Peyer's patch (tissue), 4 donors: ENCODE measurements around the gene KLK10.

ENCODE experiments used
- POLR2A ChIP-seq, 2 donors: fragments of 450-650 bp; IDR thresholded peaks; one replicate each; pipeline ENCODE4 v1.5.1; 2017; ENCODE audit warnings: antibody characterized with exemption in 2 of 2, mild to moderate bottlenecking in 2 of 2, moderate library complexity in 2 of 2
- TF ChIP-seq, protein P1 (sequence below), 6 experiments: fragments of 450-650 bp in 4 of 6; fragments of 200-600 bp in 2 of 6; sonication (generic) in 1 of 6; IDR thresholded peaks; one replicate each; pipeline ENCODE4 v1.5.1; 2017 to 2019; ENCODE audit warnings: antibody characterized with exemption in 6 of 6, mild to moderate bottlenecking in 3 of 6, moderate library complexity in 1 of 6

DNA sequence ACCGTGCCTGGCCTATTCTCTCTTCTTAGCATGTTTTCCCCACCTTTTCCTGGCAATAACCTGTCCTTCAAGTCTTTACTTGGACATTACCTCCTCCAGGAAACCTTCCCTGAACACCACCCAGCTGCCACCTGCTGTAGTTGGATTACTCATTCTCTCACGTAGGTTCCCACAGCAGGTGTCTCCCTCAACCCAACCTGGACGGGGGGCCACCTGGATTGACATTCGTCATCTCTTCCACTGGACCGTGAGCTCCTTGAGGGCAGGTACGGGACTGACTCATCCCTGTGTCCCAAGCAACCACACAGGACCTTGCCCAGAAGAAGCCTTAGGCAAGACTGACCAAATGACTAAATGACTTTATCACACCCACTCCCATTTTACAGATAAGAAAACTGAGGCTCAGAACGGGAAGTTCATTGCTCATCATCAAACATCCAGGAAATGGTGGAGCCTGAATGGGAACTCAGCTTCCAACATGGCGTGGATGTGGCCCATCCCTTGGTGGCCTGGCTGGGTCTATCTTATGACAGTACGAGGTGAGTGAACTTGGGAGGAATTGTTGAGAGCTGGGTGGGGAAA is 46.6 kb downstream of the KLK10 start:
- TF ChIP-seq POLR2A (IDR thresholded peaks at IDR 0.05), result no peak
- TF ChIP-seq, protein P1, sequence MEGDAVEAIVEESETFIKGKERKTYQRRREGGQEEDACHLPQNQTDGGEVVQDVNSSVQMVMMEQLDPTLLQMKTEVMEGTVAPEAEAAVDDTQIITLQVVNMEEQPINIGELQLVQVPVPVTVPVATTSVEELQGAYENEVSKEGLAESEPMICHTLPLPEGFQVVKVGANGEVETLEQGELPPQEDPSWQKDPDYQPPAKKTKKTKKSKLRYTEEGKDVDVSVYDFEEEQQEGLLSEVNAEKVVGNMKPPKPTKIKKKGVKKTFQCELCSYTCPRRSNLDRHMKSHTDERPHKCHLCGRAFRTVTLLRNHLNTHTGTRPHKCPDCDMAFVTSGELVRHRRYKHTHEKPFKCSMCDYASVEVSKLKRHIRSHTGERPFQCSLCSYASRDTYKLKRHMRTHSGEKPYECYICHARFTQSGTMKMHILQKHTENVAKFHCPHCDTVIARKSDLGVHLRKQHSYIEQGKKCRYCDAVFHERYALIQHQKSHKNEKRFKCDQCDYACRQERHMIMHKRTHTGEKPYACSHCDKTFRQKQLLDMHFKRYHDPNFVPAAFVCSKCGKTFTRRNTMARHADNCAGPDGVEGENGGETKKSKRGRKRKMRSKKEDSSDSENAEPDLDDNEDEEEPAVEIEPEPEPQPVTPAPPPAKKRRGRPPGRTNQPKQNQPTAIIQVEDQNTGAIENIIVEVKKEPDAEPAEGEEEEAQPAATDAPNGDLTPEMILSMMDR (IDR thresholded peaks at IDR 0.05), result no peak
